GM12878 (cell line): ENCODE data around the gene NSL1. TPM values are rescaled to one million over a fixed set of nuclear protein-coding genes. Genes with fewer than 3 reads are reported as not detected.
"Not testable (repeated sequence)": the region's sequence is repeated elsewhere in the genome, so short reads cannot be mapped to it uniquely, and the experiment has no call there.

Experiments
- ATAC-seq: fragments of 200-7000 bp; cut with Tn5 transposase; 3 replicates; pipeline ENCODE4 v1.9.1; 2020; ENCODE audit warnings: mild to moderate bottlenecking, moderate library complexity
- BruUV-seq: library from RNA; stranded (reverse); fragments of 400-500 nt; replicated peaks from 2 replicates; lab custom pipeline; 2021; lab: Mats Ljungman, UMichigan
- CTCF ChIA-PET: fragments of 300-600 bp; sonication (Branson Sonifier 250); formaldehyde crosslinking; extraction: SDS; loops from one replicate; lab custom pipeline; 2021; ENCODE audit warnings: inconsistent platforms; lab: Yijun Ruan, JAX
- POLR2A ChIA-PET: fragments of 350-600 bp; formaldehyde crosslinking; extraction: SDS; loops from one replicate; lab custom pipeline; 2021; ENCODE audit warnings: inconsistent platforms; lab: Charles Lee
- RAD21 ChIA-PET: fragments of 300-600 bp; sonication (Branson Sonifier 250); formaldehyde crosslinking; loops from one replicate; lab custom pipeline; 2023; ENCODE audit warnings: antibody characterized with exemption; ENCODE audit not compliant: unreplicated experiment; lab: Charles Lee
- SMC1A ChIA-PET: fragments of 300-600 bp; sonication (Branson Sonifier 250); formaldehyde crosslinking; loops from one replicate; lab custom pipeline; 2023; ENCODE audit not compliant: unreplicated experiment, uncharacterized antibody; lab: Charles Lee
- DNase-seq: peaks from one replicate; pipeline ENCODE4 v3.0.0-alpha.2; 2011; ENCODE audit warnings: low read depth, low spot score
- FAIRE-seq: peaks from 3 replicates; lab custom pipeline; 2011; peaks lifted over from hg19 to GRCh38; lab: Jason Lieb, UNC
- H2AFZ ChIP-seq: 2 replicates; pipeline ENCODE4 v1.6.0; 2011; ENCODE audit warnings: low read depth, low read length, control low read depth; ENCODE audit not compliant: control insufficient read depth
- H3K27ac ChIP-seq: 2 replicates; pipeline ENCODE4 v1.5.1; 2011; ENCODE audit warnings: control low read depth; ENCODE audit not compliant: control insufficient read depth, insufficient read depth
- H3K27me3 ChIP-seq, 2 experiments: replicated peaks in 1 of 2; 2 replicates each; pipeline versions ENCODE4 v1.6.0 to v1.6.1; 2011; ENCODE audit warnings: low read length in 1 of 2; ENCODE audit not compliant: control insufficient read depth in 2 of 2, insufficient read depth in 2 of 2
- H3K36me3 ChIP-seq, 2 experiments: 2 replicates each; pipeline ENCODE4 v1.5.1; 2011; ENCODE audit warnings: low read length in 1 of 2; ENCODE audit not compliant: control insufficient read depth in 2 of 2, insufficient read depth in 2 of 2
- H3K4me1 ChIP-seq: 2 replicates; pipeline ENCODE4 v1.6.1; 2011; ENCODE audit warnings: mild to moderate bottlenecking, low read length, moderate library complexity, mixed read lengths; ENCODE audit not compliant: control insufficient read depth, insufficient read depth
- H3K4me2 ChIP-seq: 2 replicates; pipeline ENCODE4 v1.6.0; 2011; ENCODE audit warnings: control low read depth; ENCODE audit not compliant: control insufficient read depth, insufficient read depth
- H3K4me3 ChIP-seq: fragments of 200-600 bp; sonication (generic); 2 replicates; pipeline ENCODE4 v1.5.1; 2016
- H3K79me2 ChIP-seq: 2 replicates; pipeline ENCODE4 v1.6.0; 2011; ENCODE audit warnings: low read length; ENCODE audit not compliant: control insufficient read depth, insufficient read depth
- H3K9ac ChIP-seq: 2 replicates; pipeline ENCODE4 v1.8.0; 2011; ENCODE audit warnings: low read length, control low read depth, mixed read lengths; ENCODE audit not compliant: control insufficient read depth, insufficient read depth
- H3K9me3 ChIP-seq: replicated peaks from 3 replicates; pipeline ENCODE4 v1.5.1; 2011; ENCODE audit warnings: mild to moderate bottlenecking, low read length; ENCODE audit not compliant: control insufficient read depth, insufficient read depth
- H4K20me1 ChIP-seq: 2 replicates; pipeline ENCODE4 v1.6.0; 2011; ENCODE audit not compliant: control insufficient read depth, insufficient read depth
- BACH1 ChIP-seq: fragments of 450-650 bp; IDR thresholded peaks from 2 replicates; pipeline ENCODE4 v1.6.1; 2017; ENCODE audit warnings: mild to moderate bottlenecking, borderline replicate concordance
- BRCA1 ChIP-seq: IDR thresholded peaks from 2 replicates; pipeline ENCODE4 v1.6.1; 2011; ENCODE audit warnings: low read depth, low read length, improper control_type of control experiment
- CREM ChIP-seq: IDR thresholded peaks from 2 replicates; pipeline ENCODE4 v1.6.1; 2014; ENCODE audit warnings: antibody characterized with exemption, low read depth
- DPF2 ChIP-seq: fragments of 450-650 bp; IDR thresholded peaks from 2 replicates; pipeline ENCODE4 v1.6.1; 2017; ENCODE audit warnings: mild to moderate bottlenecking
- MYB ChIP-seq: fragments of 150-350 bp; IDR thresholded peaks from 2 replicates; pipeline ENCODE4 v1.6.1; 2014; ENCODE audit warnings: mild to moderate bottlenecking, low read depth, low read length, borderline replicate concordance
- RAD51 ChIP-seq: fragments of 450-650 bp; IDR thresholded peaks from 2 replicates; pipeline ENCODE4 v1.6.1; 2016; ENCODE audit warnings: moderate library complexity, mild to moderate bottlenecking, inconsistent platforms
- RELA ChIP-seq: fragments of 450-650 bp; IDR thresholded peaks from 2 replicates; pipeline ENCODE4 v1.8.0; 2014; ENCODE audit warnings: borderline replicate concordance; ENCODE audit not compliant: partially characterized antibody
- SIX5 ChIP-seq: IDR thresholded peaks from 2 replicates; pipeline ENCODE4 v1.6.1; 2011; ENCODE audit warnings: mild to moderate bottlenecking, low read depth, low read length, moderate library complexity; ENCODE audit not compliant: severe bottlenecking
- STAT3 ChIP-seq: IDR thresholded peaks from 2 replicates; pipeline ENCODE4 v1.6.1; 2011; ENCODE audit warnings: low read depth, low read length, improper control_type of control experiment
- SUPT20H ChIP-seq: IDR thresholded peaks from 2 replicates; pipeline ENCODE4 v1.6.1; 2011; ENCODE audit warnings: low read depth, mild to moderate bottlenecking, low read length, moderate library complexity, borderline replicate concordance; ENCODE audit not compliant: control insufficient read depth
- ZBED1 ChIP-seq: IDR thresholded peaks from 2 replicates; pipeline ENCODE4 v1.6.1; 2016; ENCODE audit warnings: borderline replicate concordance
- WGBS: methylation state at CpG from one replicate; pipeline ENCODE4 v1.1.6; 2016; ENCODE audit warnings: low lambda C conversion rate; ENCODE audit not compliant: insufficient replicate concordance, insufficient coverage; ENCODE audit errors: missing lambda C conversion rate; 5-methylcytosine and 5-hydroxymethylcytosine counted together
- in situ Hi-C: fragments of 300-500 bp; cut with MboI; formaldehyde crosslinking; loops from 9 replicates; pipeline ENCODE4 v1.14.3; 2018; ENCODE audit warnings: mixed read lengths
- intact Hi-C: fragments of 100-400 bp; cut with micrococcal nuclease; formaldehyde crosslinking; loops from one replicate; pipeline ENCODE4 v1.14.2; 2022; ENCODE audit not compliant: unreplicated experiment
- polyA plus RNA-seq, 11 experiments: library from polyadenylated mRNA; depleted of rRNA in 4 of 11; unstranded in 6 of 11; stranded (reverse) in 5 of 11; fragments of >200 nt; fragmentation: Nextera tagmentation in 4 of 11; fragmentation: Illumina TruSeq in 1 of 11; extraction: Ambion mirVana in 4 of 11; extraction: Trizol in 1 of 11; gene quantifications; 1 replicate in 1 of 11; 2 replicates in 10 of 11; pipeline versions ENCODE4 v1.2.1 to v1.2.3, GENCODE V29; 2011 to 2016; ENCODE audit warnings: inconsistent platforms in 2 of 11, missing spikeins in 2 of 11, low read depth in 1 of 11
- total RNA-seq, 4 experiments: library from RNA; depleted of rRNA in 3 of 4; stranded (reverse); fragments of >200 nt in 3 of 4; fragmentation: Illumina TruSeq in 1 of 4; extraction: Trizol in 1 of 4; gene quantifications; 2 replicates each; pipeline versions ENCODE4 v1.2.1 to v1.2.3, GENCODE V29; 2013 to 2021
- TF ChIP-seq, protein P1 (sequence below): fragments of 450-650 bp; IDR thresholded peaks from 2 replicates; pipeline ENCODE4 v1.6.1; 2018; ENCODE audit warnings: mild to moderate bottlenecking, low read depth, moderate library complexity; ENCODE audit not compliant: partially characterized antibody
- TF ChIP-seq, protein P2 (sequence below): IDR thresholded peaks from 2 replicates; pipeline ENCODE4 v1.6.1; 2012; ENCODE audit warnings: low read depth, low read length, improper control_type of control experiment

NSL1 gene
- total and polyA plus RNA-seq, 10 of the 15 experiments (the other 5 are each of a cell fraction or from before 2014, with no cell fraction given), result 36.7 to 74.2 (median 46.4) TPM

DNA sequence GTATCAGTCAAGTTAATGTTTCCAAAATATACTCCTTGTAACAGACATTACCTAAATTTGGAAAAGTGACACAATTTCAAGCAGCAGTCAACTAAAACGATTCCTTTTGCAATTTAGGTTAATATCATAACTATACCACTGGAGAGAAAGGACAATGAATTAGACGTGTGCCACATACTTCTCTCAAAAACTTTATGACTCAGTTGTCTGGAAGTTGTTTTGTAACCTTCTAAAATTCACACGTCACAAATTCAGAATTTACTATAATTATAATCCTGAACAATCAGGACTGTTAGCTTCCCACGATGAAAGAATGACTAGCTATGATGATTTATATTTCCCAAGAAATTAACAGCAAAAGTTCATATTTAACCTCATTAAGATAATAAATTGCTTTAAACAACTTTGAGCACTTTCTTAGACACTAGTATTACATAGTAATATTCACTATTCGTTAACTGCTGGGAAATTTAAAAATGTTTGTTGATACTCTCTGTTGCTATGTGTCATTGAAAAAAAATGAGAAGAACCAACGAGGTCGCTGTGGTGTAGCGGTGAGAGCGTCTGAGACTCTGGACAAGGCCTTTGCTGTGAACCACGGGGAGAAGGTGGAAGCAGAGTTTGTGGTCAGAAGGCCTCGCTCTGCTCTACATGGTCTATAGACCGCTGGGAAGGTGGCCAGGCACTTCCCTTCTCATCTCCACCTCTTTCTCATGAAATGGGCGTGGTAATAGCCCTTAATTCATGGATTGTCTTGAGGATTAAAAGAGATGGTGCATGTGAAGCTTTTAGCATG is 64.0 kb downstream of the NSL1 start (continued):
- TF ChIP-seq, protein P1, sequence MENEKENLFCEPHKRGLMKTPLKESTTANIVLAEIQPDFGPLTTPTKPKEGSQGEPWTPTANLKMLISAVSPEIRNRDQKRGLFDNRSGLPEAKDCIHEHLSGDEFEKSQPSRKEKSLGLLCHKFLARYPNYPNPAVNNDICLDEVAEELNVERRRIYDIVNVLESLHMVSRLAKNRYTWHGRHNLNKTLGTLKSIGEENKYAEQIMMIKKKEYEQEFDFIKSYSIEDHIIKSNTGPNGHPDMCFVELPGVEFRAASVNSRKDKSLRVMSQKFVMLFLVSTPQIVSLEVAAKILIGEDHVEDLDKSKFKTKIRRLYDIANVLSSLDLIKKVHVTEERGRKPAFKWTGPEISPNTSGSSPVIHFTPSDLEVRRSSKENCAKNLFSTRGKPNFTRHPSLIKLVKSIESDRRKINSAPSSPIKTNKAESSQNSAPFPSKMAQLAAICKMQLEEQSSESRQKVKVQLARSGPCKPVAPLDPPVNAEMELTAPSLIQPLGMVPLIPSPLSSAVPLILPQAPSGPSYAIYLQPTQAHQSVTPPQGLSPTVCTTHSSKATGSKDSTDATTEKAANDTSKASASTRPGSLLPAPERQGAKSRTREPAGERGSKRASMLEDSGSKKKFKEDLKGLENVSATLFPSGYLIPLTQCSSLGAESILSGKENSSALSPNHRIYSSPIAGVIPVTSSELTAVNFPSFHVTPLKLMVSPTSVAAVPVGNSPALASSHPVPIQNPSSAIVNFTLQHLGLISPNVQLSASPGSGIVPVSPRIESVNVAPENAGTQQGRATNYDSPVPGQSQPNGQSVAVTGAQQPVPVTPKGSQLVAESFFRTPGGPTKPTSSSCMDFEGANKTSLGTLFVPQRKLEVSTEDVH, result no peak
- TF ChIP-seq DPF2, result no peak
- no peak for TF ChIP-seq SIX5
- TF ChIP-seq, protein P2, sequence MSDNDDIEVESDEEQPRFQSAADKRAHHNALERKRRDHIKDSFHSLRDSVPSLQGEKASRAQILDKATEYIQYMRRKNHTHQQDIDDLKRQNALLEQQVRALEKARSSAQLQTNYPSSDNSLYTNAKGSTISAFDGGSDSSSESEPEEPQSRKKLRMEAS, result no peak
- TF ChIP-seq ZBED1, result no peak
- TF ChIP-seq MYB, result no peak
- TF ChIP-seq CREM, result no peak
- TF ChIP-seq BACH1, result no peak
- no peak for TF ChIP-seq STAT3
- TF ChIP-seq SUPT20H, result no peak
- TF ChIP-seq BRCA1, result no peak
- TF ChIP-seq RELA, result no peak
- no peak for TF ChIP-seq RAD51

DNA sequence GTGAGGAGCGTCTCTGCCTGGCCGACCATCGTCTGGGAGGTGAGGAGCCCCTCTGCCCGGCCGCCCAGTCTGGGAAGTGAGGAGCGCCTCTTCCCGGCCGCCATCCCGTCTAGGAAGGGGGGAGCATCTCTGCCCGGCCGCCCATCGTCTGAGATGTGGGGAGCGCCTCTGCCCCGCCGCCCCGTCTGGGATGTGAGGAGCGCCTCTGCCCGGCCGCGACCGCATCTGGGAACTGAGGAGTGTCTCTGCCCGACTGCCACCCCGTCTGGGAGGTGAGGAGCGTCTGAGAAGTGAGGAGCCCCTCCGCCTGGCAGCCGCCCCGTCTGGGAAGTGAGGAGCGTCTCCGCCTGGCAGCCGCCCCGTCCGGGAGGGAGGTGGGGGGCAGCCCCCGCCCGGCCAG is 66.9 kb downstream of the NSL1 start:
- RAD21 ChIA-PET, in situ Hi-C loops, ATAC-seq: not testable (repeated sequence)

More for the DNA sequence above, 66.9 kb downstream of the NSL1 start:
- POLR2A ChIA-PET, H3K79me2 ChIP-seq, SMC1A ChIA-PET, H3K27ac ChIP-seq, H2AFZ ChIP-seq, H3K27me3 ChIP-seq, intact Hi-C loops, H3K4me3 ChIP-seq, FAIRE-seq, DNase-seq, H3K4me2 ChIP-seq, BruUV-seq, H3K36me3 ChIP-seq, H3K4me1 ChIP-seq, CTCF ChIA-PET, H4K20me1 ChIP-seq, H3K9ac ChIP-seq, H3K9me3 ChIP-seq: not testable (repeated sequence)
- 98% methylated on average over 24 of the region's 34 CpGs for WGBS
